Endodermal cell (in vitro differentiated cells): Measurements from ENCODE around the gene ADAMTS2. TPM values are rescaled to one million over a fixed set of nuclear protein-coding genes. Genes with fewer than 3 reads are reported as not detected.

Experiments
- DNase-seq: peaks from one replicate; pipeline ENCODE4 v3.0.0-alpha.2; 2017
- H3K27ac ChIP-seq: 2 replicates; pipeline ENCODE4 v1.5.1; 2013; ENCODE audit warnings: mild to moderate bottlenecking, low read depth, low read length, moderate library complexity
- H3K27me3 ChIP-seq: 2 replicates; pipeline ENCODE4 v1.6.1; 2013; ENCODE audit warnings: mild to moderate bottlenecking, low read length, moderate library complexity; ENCODE audit not compliant: insufficient read depth, control insufficient read depth, poor library complexity, severe bottlenecking
- H3K36me3 ChIP-seq: 2 replicates; pipeline ENCODE4 v1.7.0; 2013; ENCODE audit warnings: mild to moderate bottlenecking, low read length, moderate library complexity; ENCODE audit not compliant: control insufficient read depth, insufficient read depth
- H3K4me1 ChIP-seq: one replicate; pipeline ENCODE4 v1.7.0; 2013; ENCODE audit warnings: low read length; ENCODE audit not compliant: control insufficient read depth, insufficient read depth
- H3K4me3 ChIP-seq: 2 replicates; pipeline ENCODE4 v1.5.1; 2013; ENCODE audit warnings: mild to moderate bottlenecking, low read length, moderate library complexity
- H3K9ac ChIP-seq: 2 replicates; pipeline ENCODE4 v1.6.1; 2013; ENCODE audit warnings: mild to moderate bottlenecking, low read length, moderate library complexity; ENCODE audit not compliant: poor library complexity, severe bottlenecking; ENCODE audit errors: extremely low read depth
- H3K9me3 ChIP-seq: 2 replicates; pipeline ENCODE4 v1.6.1; 2013; ENCODE audit warnings: mild to moderate bottlenecking, low read length, moderate library complexity; ENCODE audit not compliant: control insufficient read depth
- H3K27ac Mint-ChIP-seq: 2 replicates; pipeline ENCODE4 v1.8.0; 2020; ENCODE audit warnings: mixed read lengths
- H3K27me3 Mint-ChIP-seq: 2 replicates; pipeline ENCODE4 v1.8.0; 2021; ENCODE audit warnings: mild to moderate bottlenecking, mixed read lengths; ENCODE audit not compliant: insufficient read depth
- H3K36me3 Mint-ChIP-seq: 2 replicates; pipeline ENCODE4 v1.8.0; 2020; ENCODE audit warnings: low read depth, mixed read lengths
- H3K4me1 Mint-ChIP-seq: 2 replicates; pipeline ENCODE4 v1.8.0; 2020; ENCODE audit warnings: mixed read lengths
- H3K4me3 Mint-ChIP-seq: 2 replicates; pipeline ENCODE4 v1.8.0; 2020; ENCODE audit warnings: mild to moderate bottlenecking, moderate library complexity, mixed read lengths
- H3K9me3 Mint-ChIP-seq: 2 replicates; pipeline ENCODE4 v1.8.0; 2020; ENCODE audit warnings: mild to moderate bottlenecking, mixed read lengths
- CTCF ChIP-seq: fragments of 200-600 bp; sonication (generic); conservative IDR thresholded peaks from 2 replicates; pipeline ENCODE4 v1.5.0; 2021; ENCODE audit warnings: antibody characterized with exemption, mild to moderate bottlenecking
- WGBS, 2 experiments: methylation state at CpG; one replicate each; pipeline versions ENCODE4 v1.1.5 to v1.1.7; 2013; ENCODE audit warnings: missing lambda C conversion rate in 2 of 2, mixed read lengths in 1 of 2; ENCODE audit not compliant: insufficient coverage in 1 of 2, insufficient read length in 1 of 2; 5-methylcytosine and 5-hydroxymethylcytosine counted together
- total RNA-seq, 2 donors: library from RNA; stranded (reverse); fragmentation: NEBNext Ultra II Directional in 1 of 2; extraction: Animal tissue kit (Norgen Biotek cat#: 25700) in 1 of 2; gene quantifications; 2 replicates in 1 of 2; 3 replicates in 1 of 2; pipeline ENCODE4 v1.2.1, GENCODE V29; 2021

ADAMTS2 gene
- total RNA-seq, 2 donors from 2014 or later = 1.2 to 2.6 TPM

- no peak overlapping the region for H3K27ac Mint-ChIP-seq
Observed at GRCh38 chr5:179342577-179342976, 2.7 kb downstream of the ADAMTS2 start.

GRCh38 chr5:179340465-179340864 lies 4.8 kb downstream of the ADAMTS2 start:
- Mint-ChIP-seq H3K27me3 (peaks cover 39% of the 10 kb centered on the region), H3K4me3 (no peak overlapping the region), H3K27ac (no peak overlapping the region), H3K36me3 (no peaks in the 10 kb centered on the region), H3K4me1 (peaks cover 8% of the 10 kb centered on the region), H3K9me3 (no peaks in the 10 kb centered on the region)
- 89 to 97% methylated on average over 7 to 8 of the region's 8 CpGs for WGBS, 2 experiments
- peaks cover 4% of the 10 kb centered on the region for H3K4me1 ChIP-seq
- DNase-seq = no peak
- H3K27me3 ChIP-seq = peaks cover 33% of the 10 kb centered on the region
- H3K9ac ChIP-seq = no peak overlapping the region
- no peak for TF ChIP-seq CTCF
- H3K4me3 ChIP-seq = no peak overlapping the region
- no peaks in the 10 kb centered on the region for H3K9me3 ChIP-seq
- H3K36me3 ChIP-seq = no peaks in the 10 kb centered on the region
- no peak overlapping the region for H3K27ac ChIP-seq

More at GRCh38 chr5:179342577-179342976, 2.7 kb downstream of the ADAMTS2 start:
- no peaks in the 10 kb centered on the region for H3K36me3 ChIP-seq
- Mint-ChIP-seq H3K27me3 (peaks cover 59% of the 10 kb centered on the region), H3K9me3 (no peaks in the 10 kb centered on the region), H3K4me1 (peaks cover 8% of the 10 kb centered on the region), H3K4me3 (peak overlapping the region; percentile 55), H3K36me3 (no peaks in the 10 kb centered on the region)
- H3K9ac ChIP-seq = no peak overlapping the region
- no peaks in the 10 kb centered on the region for H3K9me3 ChIP-seq
- peaks cover 54% of the 10 kb centered on the region for H3K27me3 ChIP-seq
- H3K4me3 ChIP-seq = no peak overlapping the region
- TF ChIP-seq CTCF = peak; percentile 65
- H3K4me1 ChIP-seq = peaks cover 4% of the 10 kb centered on the region
- DNase-seq = no peak
- no peak overlapping the region for H3K27ac ChIP-seq
- 61 to 75% methylated on average over 9 to 13 of the region's 13 CpGs for WGBS, 2 experiments

GRCh38 chr5:179339996-179340395 lies 5.3 kb downstream of the ADAMTS2 start:
- Histone ChIP-seq H3K27me3 (peaks cover 33% of the 10 kb centered on the region), H3K4me1 (peaks cover 4% of the 10 kb centered on the region), H3K4me3 (no peak overlapping the region), H3K36me3 (no peaks in the 10 kb centered on the region), H3K9me3 (no peaks in the 10 kb centered on the region), H3K9ac (no peak overlapping the region), H3K27ac (no peak overlapping the region)
- H3K36me3 Mint-ChIP-seq = no peaks in the 10 kb centered on the region
- H3K4me1 Mint-ChIP-seq = peaks cover 8% of the 10 kb centered on the region
- WGBS, 2 experiments = 93 to 96% methylated on average over 8 to 10 of the region's 10 CpGs
- no peak for TF ChIP-seq CTCF
- peaks cover 39% of the 10 kb centered on the region for H3K27me3 Mint-ChIP-seq
- H3K4me3 Mint-ChIP-seq = no peak overlapping the region
- H3K27ac Mint-ChIP-seq = no peak overlapping the region
- no peak for DNase-seq
- H3K9me3 Mint-ChIP-seq = no peaks in the 10 kb centered on the region
